Fibroblast of peridontal ligament (primary cell): Measurements from ENCODE around the gene RERE.
A peak's percentile ranks its signal among the peaks of the same experiment; 100 is the strongest.

Experiments
- DNase-seq: peaks from one replicate; pipeline ENCODE4 v3.0.0-alpha.2; 2010; ENCODE audit errors: extremely low read depth

Gene RERE

DNA sequence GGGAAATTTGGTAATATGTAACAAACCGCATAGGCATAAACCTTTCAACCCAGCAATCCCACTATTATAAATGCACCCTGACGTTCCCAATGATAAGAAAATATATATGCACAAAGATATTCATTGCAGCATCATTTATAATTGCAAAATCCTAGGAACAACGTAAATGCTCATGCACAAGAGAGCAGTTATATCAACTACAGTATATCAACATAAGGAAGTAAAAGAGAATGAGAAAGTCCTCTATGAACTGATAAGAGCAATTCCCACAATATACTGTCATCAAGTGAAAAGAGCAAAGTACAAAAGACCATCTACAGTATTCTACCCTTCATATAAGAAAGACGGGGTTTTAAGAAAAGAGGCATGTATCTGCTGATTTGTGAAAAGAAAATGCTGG is 269.6 kb downstream of the RERE start:
- no peak for DNase-seq

DNA sequence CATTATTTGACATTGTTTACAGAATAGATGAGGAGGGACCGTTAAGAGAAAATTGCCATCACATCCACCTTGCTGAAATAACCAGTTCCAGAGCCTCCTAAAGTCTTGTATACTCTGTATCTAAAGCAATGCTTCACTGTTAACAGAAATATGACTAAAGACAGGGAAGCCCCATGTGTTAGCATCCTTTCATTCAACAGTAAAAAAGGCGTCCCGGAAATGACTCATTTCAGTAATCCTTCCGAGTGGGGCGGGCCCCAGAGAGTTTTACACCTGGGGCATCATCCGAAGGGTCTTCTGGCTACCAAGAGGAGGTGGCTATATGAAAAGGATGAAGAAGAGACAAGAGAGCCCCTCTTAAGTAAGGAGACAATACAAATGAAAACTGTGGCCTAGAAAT is 272.4 kb downstream of the RERE start:
- DNase-seq, result no peak

DNA sequence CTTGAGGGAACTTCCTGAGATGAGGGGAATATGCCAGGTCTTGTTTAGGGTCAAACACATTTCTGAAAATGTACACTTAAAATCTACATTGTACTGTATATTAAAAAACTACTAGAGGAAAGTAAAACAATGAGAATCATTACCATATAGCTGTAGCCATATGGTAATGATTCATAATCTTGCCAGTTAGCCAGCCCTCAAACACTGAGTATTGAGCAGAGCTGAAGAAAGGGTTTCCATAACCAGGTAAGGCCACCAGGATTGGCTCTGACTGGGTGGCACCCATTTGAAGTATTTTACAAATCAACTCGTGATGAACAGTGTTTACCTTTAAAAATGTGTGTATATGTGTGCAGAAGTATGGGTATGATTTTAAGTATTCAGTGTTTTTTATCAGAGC is 272.8 kb downstream of the RERE start:
- DNase-seq, result no peak

GRCh38 chr1:8543965-8544364 is 273.5 kb downstream of the RERE start:
- no peak for DNase-seq

DNA sequence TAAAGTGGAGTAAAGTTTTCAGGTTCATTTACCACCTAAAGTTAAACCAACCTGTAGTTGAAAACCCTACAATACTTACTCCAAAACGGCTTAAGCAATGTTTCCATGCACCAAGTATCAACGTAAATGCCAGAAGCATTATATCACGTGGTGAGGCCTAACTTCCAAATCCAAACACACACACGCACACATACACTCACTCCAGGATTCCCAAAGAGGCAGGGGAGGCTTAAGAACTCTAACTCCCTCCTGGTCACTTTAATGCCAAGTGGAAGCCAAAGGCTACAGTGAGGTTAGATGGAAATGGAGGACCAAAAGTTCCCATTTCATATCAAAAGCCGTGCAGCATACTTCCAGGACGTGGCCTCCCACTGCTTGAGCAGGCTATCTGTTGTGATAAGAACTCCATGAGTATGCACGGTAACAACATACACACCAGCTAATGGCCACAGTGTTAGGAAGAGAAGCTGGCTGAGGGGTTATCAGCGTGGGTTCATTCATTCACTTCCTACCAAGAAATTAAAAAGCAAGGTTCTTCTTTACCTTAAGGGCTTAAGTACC is 275.4 kb downstream of the RERE start:
- DNase-seq, result no peak

- no peak for DNase-seq
Observed at GRCh38 chr1:8540971-8541370, 276.5 kb downstream of the RERE start.

DNA sequence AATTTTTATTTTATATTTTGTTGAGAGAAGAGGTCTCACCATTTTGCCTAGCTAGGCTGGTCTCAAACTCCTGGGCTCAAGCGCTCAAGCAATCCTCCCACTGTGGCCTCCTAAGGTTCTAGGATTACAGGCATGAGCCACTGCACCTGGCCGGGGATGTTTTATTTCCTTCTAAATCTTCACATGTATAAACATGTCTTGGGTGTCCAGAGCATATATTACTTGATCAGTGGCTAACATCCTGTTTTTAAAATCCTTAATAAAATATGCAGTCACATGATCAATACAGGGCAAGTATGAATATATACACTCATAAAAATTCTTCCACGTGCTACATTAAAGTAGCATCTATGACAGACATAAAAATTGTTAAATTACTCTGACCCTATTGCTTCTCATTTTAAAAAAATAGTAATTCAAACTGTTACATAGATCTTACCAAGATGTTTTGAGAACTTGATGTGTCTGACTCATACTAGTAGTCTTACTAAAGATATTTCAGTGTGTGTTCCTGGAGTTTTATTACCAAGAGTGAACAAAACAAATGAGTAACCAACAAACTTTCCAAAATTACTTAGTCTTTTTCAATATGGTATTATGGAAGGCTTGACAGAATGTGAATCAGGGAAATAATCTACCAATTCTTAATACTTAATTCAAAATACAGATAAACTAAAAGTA is 277.0 kb downstream of the RERE start:
- DNase-seq, result peak; percentile 85

DNA sequence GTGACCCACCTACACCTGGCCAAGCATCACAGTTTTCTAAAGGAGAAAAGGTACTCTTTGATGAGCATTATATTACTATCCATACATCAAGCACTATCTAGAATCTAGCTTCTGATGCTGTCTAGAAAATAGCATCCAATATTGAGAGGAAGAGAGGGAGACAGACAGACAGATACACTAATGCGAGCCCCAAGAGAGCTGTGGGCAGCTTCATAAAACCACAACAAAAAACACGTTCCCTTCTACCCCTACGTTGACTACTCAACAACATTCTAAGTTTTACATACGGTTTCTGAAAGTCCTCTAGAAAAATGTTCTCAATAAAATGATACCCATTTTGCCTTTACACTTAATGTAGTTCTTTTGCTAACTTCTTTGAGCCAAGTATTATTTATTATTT is 277.8 kb downstream of the RERE start:
- DNase-seq, result no peak

DNA sequence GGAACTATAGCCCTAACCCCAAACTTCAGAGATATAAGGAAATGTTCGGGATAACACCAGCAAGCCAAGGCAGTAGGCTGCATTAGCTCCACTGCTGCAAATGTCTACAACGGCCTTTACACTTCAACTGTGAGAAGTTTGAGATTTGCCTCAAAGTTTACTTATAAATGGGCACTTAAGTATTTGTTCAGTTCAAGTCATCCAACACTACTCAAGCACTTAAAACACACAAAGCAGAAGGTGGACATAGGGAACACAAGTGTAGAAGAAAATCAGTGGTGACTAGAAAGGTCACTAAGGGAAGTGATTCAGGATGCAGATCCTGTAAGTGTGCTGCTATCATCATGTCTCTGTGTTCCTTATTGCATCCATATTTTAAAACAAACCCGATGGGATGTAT is 278.9 kb downstream of the RERE start:
- DNase-seq, result no peak

- DNase-seq, result no peak
Observed at GRCh38 chr1:8537991-8538390, 279.4 kb downstream of the RERE start.

DNA sequence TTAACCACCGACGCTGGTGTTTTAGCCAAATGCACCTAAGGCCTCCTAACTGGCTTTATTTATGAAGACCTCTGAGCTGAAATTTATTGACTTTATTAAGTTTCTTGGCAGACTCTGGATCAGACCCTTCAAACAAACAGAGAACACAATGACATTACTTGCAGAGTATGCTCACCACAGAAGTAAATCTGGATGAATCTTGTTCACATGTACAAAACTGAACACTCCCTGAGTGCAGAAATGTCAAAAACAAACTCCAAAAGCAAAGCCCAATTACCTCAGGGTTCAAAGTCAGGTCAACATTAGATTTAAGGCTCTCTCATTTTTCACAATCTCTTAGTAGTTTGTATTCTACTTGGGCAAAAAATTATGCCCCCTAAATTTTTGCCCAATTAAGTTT is 280.9 kb downstream of the RERE start:
- no peak for DNase-seq

- DNase-seq, result no peak
Observed at GRCh38 chr1:8533907-8534306, 283.5 kb downstream of the RERE start.

DNA sequence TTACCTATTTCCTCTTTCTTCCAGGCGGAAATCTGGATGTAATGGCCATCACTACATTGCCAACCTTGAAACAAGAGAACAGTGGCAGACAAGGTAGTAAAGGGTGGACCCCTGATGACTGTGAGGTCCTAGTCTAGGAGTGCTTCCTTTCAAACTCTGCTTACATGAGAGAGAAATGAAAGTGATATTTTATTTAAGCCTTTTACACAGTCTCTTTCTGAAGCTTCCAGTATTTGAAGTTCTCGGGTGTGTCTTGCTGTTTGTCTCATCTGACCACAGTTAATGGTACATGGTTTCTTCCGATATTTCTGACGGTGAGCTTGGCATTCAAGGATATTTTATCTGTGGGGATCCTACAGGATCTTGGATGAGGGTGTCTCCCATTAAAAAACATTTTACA is 284.3 kb downstream of the RERE start:
- no peak for DNase-seq

- no peak for DNase-seq
Observed at GRCh38 chr1:8529901-8530300, 287.5 kb downstream of the RERE start.

DNA sequence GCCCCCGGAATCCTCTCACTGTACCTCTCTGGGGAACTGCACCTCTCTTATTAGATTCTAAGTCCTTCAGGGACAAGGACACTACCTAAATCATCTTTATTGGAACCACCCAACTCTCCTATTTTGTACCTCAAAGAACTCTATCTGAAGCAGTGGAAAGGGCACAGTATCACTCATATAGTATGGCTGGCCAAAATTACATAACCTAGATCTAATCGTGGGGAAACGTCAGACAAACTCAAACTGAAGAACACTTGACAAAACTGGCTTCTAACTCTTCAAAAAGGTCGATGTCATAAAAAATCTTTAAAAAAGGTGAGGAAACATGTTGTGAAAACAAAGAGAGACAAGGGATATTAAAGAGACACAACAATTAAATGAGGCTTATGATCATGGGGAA is 289.5 kb downstream of the RERE start:
- DNase-seq, result no peak

GRCh38 chr1:8525558-8526275 is 291.7 kb downstream of the RERE start:
- DNase-seq, result peak; percentile 98

- peak; percentile 75 for DNase-seq
Observed at GRCh38 chr1:8525216-8525557, 292.3 kb downstream of the RERE start.

GRCh38 chr1:8524627-8525157 is 292.7 kb downstream of the RERE start:
- DNase-seq, result peak; percentile 35

GRCh38 chr1:8523666-8524206 is 293.7 kb downstream of the RERE start:
- no peak for DNase-seq

- DNase-seq, result no peak
Observed at GRCh38 chr1:8520483-8520966, 296.9 kb downstream of the RERE start.

GRCh38 chr1:8519167-8519566 is 298.3 kb downstream of the RERE start:
- no peak for DNase-seq

DNA sequence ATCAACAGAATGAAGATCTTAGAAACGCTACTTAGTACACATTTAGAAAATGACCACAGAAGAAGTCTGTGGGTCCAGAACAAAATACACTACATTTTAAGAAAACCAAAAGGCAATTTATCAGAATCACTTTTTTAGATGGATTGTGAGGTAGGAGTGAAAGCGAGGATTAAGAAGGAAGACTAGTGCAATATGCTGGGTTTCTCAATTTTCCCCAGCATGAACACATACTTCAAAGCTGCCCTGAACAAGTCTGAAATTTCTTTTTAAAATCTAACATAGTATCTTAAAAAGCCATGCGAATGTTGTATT is 299.0 kb downstream of the RERE start:
- DNase-seq, result no peak
